CMK (cell line): ENCODE data around the gene ZNF343.
"Not testable (repeated sequence)": the region's sequence is repeated elsewhere in the genome, so short reads cannot be mapped to it uniquely, and the experiment has no call there.

Experiments used
- DNase-seq: peaks from one replicate; pipeline ENCODE4 v3.0.0-alpha.2; 2010; ENCODE audit warnings: low read depth

ZNF343 gene

GRCh38 chr20:2508631-2509467 lies at the start of gene ZNF343:
Gene ZNF343, minus strand, starts transcription at chr20:2508915. Its CDS starts 15,020 bp downstream, at chr20:2493895.
- DNase-seq: peak; percentile 59

GRCh38 chr20:2557873-2558580 lies 49.3 kb upstream of the ZNF343 start:
- DNase-seq: no peak

GRCh38 chr20:2545594-2545993 lies 36.9 kb upstream of the ZNF343 start:
- no peak for DNase-seq

GRCh38 chr20:2544211-2544610 lies 35.5 kb upstream of the ZNF343 start:
- DNase-seq: no peak

- no peak for DNase-seq
These were observed 33.6 kb upstream of the ZNF343 start for GRCh38 chr20:2542361-2542760.

- DNase-seq: no peak
These were observed 33.2 kb upstream of the ZNF343 start for GRCh38 chr20:2541940-2542339.

GRCh38 chr20:2538931-2539720 lies 30.4 kb upstream of the ZNF343 start:
- no peak for DNase-seq

GRCh38 chr20:2538356-2538755 lies 29.6 kb upstream of the ZNF343 start:
- DNase-seq: no peak

GRCh38 chr20:2537101-2537500 lies 28.4 kb upstream of the ZNF343 start:
- DNase-seq: no peak

GRCh38 chr20:2536560-2536986 lies 27.9 kb upstream of the ZNF343 start, which contains the start of gene TMC2:
Gene TMC2, plus strand, starts transcription at chr20:2536573. Its CDS starts 49 bp downstream, at chr20:2536622.
- no peak for DNase-seq

GRCh38 chr20:2535711-2536559 lies 27.2 kb upstream of the ZNF343 start:
- DNase-seq: no peak

- DNase-seq: no peak
These were observed 24.4 kb upstream of the ZNF343 start for GRCh38 chr20:2533118-2533517.

- no peak for DNase-seq
These were observed 20.1 kb upstream of the ZNF343 start for GRCh38 chr20:2528671-2529271.

GRCh38 chr20:2527762-2528161 lies 19.0 kb upstream of the ZNF343 start:
- DNase-seq: no peak

GRCh38 chr20:2526218-2526583 lies 17.5 kb upstream of the ZNF343 start:
- not testable (repeated sequence) for DNase-seq

- peak; percentile 47 for DNase-seq
These were observed 16.2 kb upstream of the ZNF343 start for GRCh38 chr20:2524709-2525506.

- DNase-seq: peak; percentile 75
These were observed 15.4 kb upstream of the ZNF343 start for GRCh38 chr20:2523919-2524708.

GRCh38 chr20:2522826-2523429 lies 14.2 kb upstream of the ZNF343 start:
- DNase-seq: not testable (repeated sequence)
